ENCODE data around the gene HNRNPH1. TPM values are rescaled to one million over a fixed set of nuclear protein-coding genes. Genes with fewer than 3 reads are reported as not detected.
A peak's percentile ranks its signal among the peaks of the same experiment; 100 is the strongest.

HNRNPH1 gene
- total RNA-seq, 2 experiments from 2014 or later: 634 to 659 TPM

GRCh38 chr5:179612577-179613459 lies 10.7 kb downstream of the HNRNPH1 start:
- no peak overlapping the region for H3K4me3 Mint-ChIP-seq

GRCh38 chr5:179610903-179611265 lies 12.6 kb downstream of the HNRNPH1 start:
- no peak for ATAC-seq
- intact Hi-C loops (cut with DNase I, micrococcal nuclease): loop anchor here in 1 of 2 experiments (2.0 kb wide), 1 partner anchor 14 kb away; no protein-coding TSS in a partner anchor
- ChIA-PET CTCF (no interaction called here), POLR2A (interaction anchor here (1.1 to 5.8 kb wide), 2 partner anchors 10 to 12 kb away, joined by 4 to 59 read pairs; partner anchors contain the start of gene HNRNPH1)
- Mint-ChIP-seq H3K9me3 (ENCODE audit: low read depth) (no peaks in the 10 kb centered on the region), H3K4me3 (no peak overlapping the region), H3K4me1 (peaks cover 54% of the 10 kb centered on the region), H3K27ac (peak overlapping the region; percentile 14), H3K36me3 (ENCODE audit: low read depth) (peaks cover 62% of the 10 kb centered on the region), H3K27me3 (no peaks in the 10 kb centered on the region)
- no peak for DNase-seq

More at GRCh38 chr5:179612577-179613459, 10.7 kb downstream of the HNRNPH1 start:
- DNase-seq (no peak), ATAC-seq (no peak)
- Mint-ChIP-seq H3K9me3 (ENCODE audit: low read depth) (no peaks in the 10 kb centered on the region), H3K36me3 (ENCODE audit: low read depth) (peaks cover 80% of the 10 kb centered on the region), H3K27me3 (no peaks in the 10 kb centered on the region), H3K4me1 (peaks cover 67% of the 10 kb centered on the region), H3K27ac (peak overlapping the region; percentile 53)
- CTCF ChIA-PET: interaction anchor here (0.8 to 1.8 kb wide), 3 partner anchors 8 to 11 kb away, joined by 3 to 7 read pairs (median 3); partner anchors contain the start of gene HNRNPH1
- POLR2A ChIA-PET: interaction anchor here (0.6 to 5.8 kb wide), 10 partner anchors 8 to 246 kb away, joined by 3 to 59 read pairs (median 4); partner anchors contain the start of genes HNRNPH1, MRNIP and RUFY1
- intact Hi-C loops (cut with DNase I, micrococcal nuclease): no loop called here

- ATAC-seq: no peak
- peak overlapping the region; percentile 51 for H3K27ac Mint-ChIP-seq
- H3K4me3 Mint-ChIP-seq: no peak overlapping the region
- intact Hi-C loops (cut with DNase I, micrococcal nuclease): loop anchor here in 1 of 2 experiments (2.0 kb wide), 1 partner anchor 14 kb away; no protein-coding TSS in a partner anchor
- peaks cover 50% of the 10 kb centered on the region for H3K4me1 Mint-ChIP-seq
- DNase-seq: no peak
- no peaks in the 10 kb centered on the region for H3K9me3 Mint-ChIP-seq (ENCODE audit: low read depth)
- no peaks in the 10 kb centered on the region for H3K27me3 Mint-ChIP-seq
- H3K36me3 Mint-ChIP-seq (ENCODE audit: low read depth): peaks cover 57% of the 10 kb centered on the region
- POLR2A ChIA-PET: interaction anchor here (5.8 kb wide), 1 partner anchor 12 kb away, joined by 59 read pairs; the partner anchor contains the start of gene HNRNPH1
- CTCF ChIA-PET: no interaction called here
Observed at GRCh38 chr5:179610109-179610902, 13.2 kb downstream of the HNRNPH1 start.

- Mint-ChIP-seq H3K36me3 (ENCODE audit: low read depth) (peaks cover 52% of the 10 kb centered on the region), H3K4me3 (no peak overlapping the region), H3K27ac (peak overlapping the region; percentile 8), H3K4me1 (peaks cover 49% of the 10 kb centered on the region), H3K27me3 (no peaks in the 10 kb centered on the region), H3K9me3 (ENCODE audit: low read depth) (no peaks in the 10 kb centered on the region)
- POLR2A ChIA-PET: interaction anchor here (5.8 kb wide), 1 partner anchor 13 kb away, joined by 59 read pairs; the partner anchor contains the start of gene HNRNPH1
- CTCF ChIA-PET: no interaction called here
- DNase-seq (no peak), ATAC-seq (no peak)
- intact Hi-C loops (cut with DNase I, micrococcal nuclease): loop anchor here in 1 of 2 experiments (2.0 kb wide), 1 partner anchor 15 kb away; no protein-coding TSS in a partner anchor
Observed at GRCh38 chr5:179609834-179610108, 13.7 kb downstream of the HNRNPH1 start.

GRCh38 chr5:179608131-179608581 lies 15.3 kb downstream of the HNRNPH1 start:
- peaks cover 41% of the 10 kb centered on the region for H3K4me1 Mint-ChIP-seq

GRCh38 chr5:179607160-179607931 lies 16.1 kb downstream of the HNRNPH1 start:
- no peaks in the 10 kb centered on the region for H3K9me3 Mint-ChIP-seq (ENCODE audit: low read depth)
- H3K27me3 Mint-ChIP-seq: no peaks in the 10 kb centered on the region
- H3K27ac Mint-ChIP-seq: peak overlapping the region; percentile 49
- ChIA-PET CTCF (no interaction called here), POLR2A (interaction anchor here (0.9 to 1.5 kb wide), 3 partner anchors 9 to 16 kb away, joined by 3 to 8 read pairs (median 5); partner anchors contain the start of gene HNRNPH1)
- DNase-seq (no peak), ATAC-seq (no peak)
- peaks cover 32% of the 10 kb centered on the region for H3K36me3 Mint-ChIP-seq (ENCODE audit: low read depth)
- no peak overlapping the region for H3K4me3 Mint-ChIP-seq
- H3K4me1 Mint-ChIP-seq: peaks cover 36% of the 10 kb centered on the region
- intact Hi-C loops (cut with DNase I, micrococcal nuclease): no loop called here

More at GRCh38 chr5:179608131-179608581, 15.3 kb downstream of the HNRNPH1 start:
- POLR2A ChIA-PET: interaction anchor here (0.6 to 1.5 kb wide), 6 partner anchors 9 to 110 kb away, joined by 3 to 8 read pairs (median 5); partner anchors contain the start of gene HNRNPH1
- peaks cover 36% of the 10 kb centered on the region for H3K36me3 Mint-ChIP-seq (ENCODE audit: low read depth)
- no peaks in the 10 kb centered on the region for H3K27me3 Mint-ChIP-seq
- CTCF ChIA-PET: interaction anchor here (0.5 kb wide), 1 partner anchor 97 kb away, joined by 3 read pairs; no protein-coding TSS in a partner anchor
- peak; percentile 80 for ATAC-seq
- H3K9me3 Mint-ChIP-seq (ENCODE audit: low read depth): no peaks in the 10 kb centered on the region
- DNase-seq: peak; percentile 62
- intact Hi-C loops (cut with DNase I, micrococcal nuclease): no loop called here
- H3K27ac Mint-ChIP-seq: peak overlapping the region; percentile 66
- no peak overlapping the region for H3K4me3 Mint-ChIP-seq

GRCh38 chr5:179606910-179607159 lies 16.6 kb downstream of the HNRNPH1 start:
- ATAC-seq: no peak
- no peaks in the 10 kb centered on the region for H3K27me3 Mint-ChIP-seq
- peaks cover 33% of the 10 kb centered on the region for H3K4me1 Mint-ChIP-seq
- H3K9me3 Mint-ChIP-seq (ENCODE audit: low read depth): no peaks in the 10 kb centered on the region
- CTCF ChIA-PET: interaction anchor here (1.1 kb wide), 1 partner anchor 13 kb away, joined by 3 read pairs; no protein-coding TSS in a partner anchor
- peak overlapping the region; percentile 19 for H3K27ac Mint-ChIP-seq
- no peak overlapping the region for H3K4me3 Mint-ChIP-seq
- H3K36me3 Mint-ChIP-seq (ENCODE audit: low read depth): peaks cover 30% of the 10 kb centered on the region
- intact Hi-C loops (cut with DNase I, micrococcal nuclease): no loop called here
- DNase-seq: no peak
- POLR2A ChIA-PET: no interaction called here

GRCh38 chr5:179606071-179606909 lies 17.2 kb downstream of the HNRNPH1 start:
- Mint-ChIP-seq H3K4me3 (no peak overlapping the region), H3K27me3 (no peaks in the 10 kb centered on the region), H3K9me3 (ENCODE audit: low read depth) (no peaks in the 10 kb centered on the region), H3K4me1 (peaks cover 31% of the 10 kb centered on the region), H3K27ac (no peak overlapping the region), H3K36me3 (ENCODE audit: low read depth) (peaks cover 28% of the 10 kb centered on the region)
- CTCF ChIA-PET: interaction anchor here (1.1 kb wide), 1 partner anchor 12 kb away, joined by 3 read pairs; no protein-coding TSS in a partner anchor
- POLR2A ChIA-PET: no interaction called here
- intact Hi-C loops (cut with DNase I, micrococcal nuclease): no loop called here
- ATAC-seq: no peak
- no peak for DNase-seq

GRCh38 chr5:179605026-179605833 lies 18.2 kb downstream of the HNRNPH1 start:
- ATAC-seq (no peak), DNase-seq (no peak)
- Mint-ChIP-seq H3K4me3 (no peak overlapping the region), H3K36me3 (ENCODE audit: low read depth) (peaks cover 17% of the 10 kb centered on the region), H3K9me3 (ENCODE audit: low read depth) (no peaks in the 10 kb centered on the region), H3K27ac (no peak overlapping the region), H3K4me1 (peaks cover 23% of the 10 kb centered on the region), H3K27me3 (no peaks in the 10 kb centered on the region)
- intact Hi-C loops (cut with DNase I, micrococcal nuclease): no loop called here
- POLR2A ChIA-PET: interaction anchor here (1.5 kb wide), 1 partner anchor 8 kb away, joined by 3 read pairs; no protein-coding TSS in a partner anchor
- CTCF ChIA-PET: interaction anchor here (0.6 kb wide), 1 partner anchor 126 kb away, joined by 8 read pairs; no protein-coding TSS in a partner anchor
